GM21619 (cell line): Measurements from ENCODE around the gene ACP3.

Experiments used
- ATAC-seq: cut with Tn5 transposase; IDR thresholded peaks from one replicate; pipeline ENCODE4 v1.9.1; 2021; ENCODE audit not compliant: unreplicated experiment

ACP3 gene

DNA sequence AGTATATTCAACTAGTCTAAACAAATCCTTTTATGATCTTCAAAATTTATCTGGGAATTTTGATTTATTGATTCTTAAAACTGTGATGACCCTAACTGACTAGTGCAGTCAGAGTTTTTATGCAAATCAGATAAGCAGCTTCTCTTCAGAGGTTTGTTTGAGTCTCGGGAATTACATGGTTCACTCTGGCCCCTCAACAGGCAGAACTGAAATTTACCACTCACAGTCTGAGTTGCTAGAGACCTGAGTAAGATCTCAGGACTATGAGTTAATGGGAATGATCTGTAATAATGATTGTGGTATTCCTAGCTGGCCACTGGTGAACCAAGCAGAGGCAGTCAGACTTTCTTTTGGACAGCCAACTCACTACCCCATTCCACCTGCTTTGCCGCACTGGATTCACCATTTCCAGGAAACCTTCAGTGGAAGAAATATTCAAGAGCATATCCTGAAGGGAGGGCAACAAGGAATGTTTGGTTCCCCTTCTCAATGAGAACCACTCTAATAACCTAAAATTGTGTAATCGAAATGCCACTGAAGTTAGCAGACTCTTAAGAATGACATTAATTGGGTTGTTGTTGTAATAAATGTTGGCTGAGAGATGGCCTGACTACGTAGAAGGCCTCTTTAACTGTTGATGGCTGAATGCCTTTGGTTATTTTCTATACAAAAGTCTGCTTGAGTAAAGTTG, 88.5 kb downstream of the ACP3 start:
- ATAC-seq, result no peak

GRCh38 chr3:132406587-132406986, 89.4 kb downstream of the ACP3 start:
- no peak for ATAC-seq

DNA sequence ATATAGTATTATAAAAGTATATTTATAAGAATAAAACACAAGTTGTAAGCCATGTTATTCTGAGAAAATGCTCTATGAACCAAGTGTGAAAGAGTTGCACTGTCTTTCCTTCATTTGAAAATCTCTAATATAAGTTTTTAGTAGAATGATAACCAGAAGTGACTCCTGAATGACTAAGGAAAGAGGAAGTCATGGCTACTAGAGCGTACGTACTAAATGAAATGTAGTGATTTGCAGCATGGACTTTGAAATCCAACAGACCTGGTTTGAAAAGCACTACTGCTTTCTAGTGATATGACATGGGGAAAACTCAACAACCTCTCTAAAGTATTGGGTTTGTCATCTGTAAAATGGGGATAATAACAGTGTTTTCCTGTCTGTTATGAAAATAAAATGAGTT, 89.8 kb downstream of the ACP3 start:
- ATAC-seq, result no peak
